ENCODE results near the gene AXIN2. TPM values are rescaled to one million over a fixed set of nuclear protein-coding genes. Genes with fewer than 3 reads are reported as not detected.

The AXIN2 gene
- 2.6 and 5.4 TPM in 2 replicates for total RNA-seq (ENCODE audit: low replicate concordance)

GRCh38 chr17:65561452-65562205 is at the start of gene AXIN2:
AXIN2 (minus strand) TSS chr17:65561648; CDS start chr17:65558620, 3,028 bp downstream.

Measured in smooth muscle cell of the coronary artery (primary cell).